Measurements from ENCODE around the gene PRKCE. TPM values are rescaled to one million over a fixed set of nuclear protein-coding genes. Genes with fewer than 3 reads are reported as not detected.

The PRKCE gene
- total RNA-seq, 6 experiments from 2014 or later, result 5.2 to 18.8 (median 11.0) TPM

GRCh38 chr2:46163098-46163430 lies 511.6 kb downstream of the PRKCE start:
- H3K9me3 ChIP-seq, result no peaks in the 10 kb centered on the region
- intact Hi-C loops (cut with DNase I), result no loop called here
- TF ChIP-seq, protein P1, sequence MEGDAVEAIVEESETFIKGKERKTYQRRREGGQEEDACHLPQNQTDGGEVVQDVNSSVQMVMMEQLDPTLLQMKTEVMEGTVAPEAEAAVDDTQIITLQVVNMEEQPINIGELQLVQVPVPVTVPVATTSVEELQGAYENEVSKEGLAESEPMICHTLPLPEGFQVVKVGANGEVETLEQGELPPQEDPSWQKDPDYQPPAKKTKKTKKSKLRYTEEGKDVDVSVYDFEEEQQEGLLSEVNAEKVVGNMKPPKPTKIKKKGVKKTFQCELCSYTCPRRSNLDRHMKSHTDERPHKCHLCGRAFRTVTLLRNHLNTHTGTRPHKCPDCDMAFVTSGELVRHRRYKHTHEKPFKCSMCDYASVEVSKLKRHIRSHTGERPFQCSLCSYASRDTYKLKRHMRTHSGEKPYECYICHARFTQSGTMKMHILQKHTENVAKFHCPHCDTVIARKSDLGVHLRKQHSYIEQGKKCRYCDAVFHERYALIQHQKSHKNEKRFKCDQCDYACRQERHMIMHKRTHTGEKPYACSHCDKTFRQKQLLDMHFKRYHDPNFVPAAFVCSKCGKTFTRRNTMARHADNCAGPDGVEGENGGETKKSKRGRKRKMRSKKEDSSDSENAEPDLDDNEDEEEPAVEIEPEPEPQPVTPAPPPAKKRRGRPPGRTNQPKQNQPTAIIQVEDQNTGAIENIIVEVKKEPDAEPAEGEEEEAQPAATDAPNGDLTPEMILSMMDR (IDR thresholded peaks at IDR 0.05), result no peak
- TF ChIP-seq POLR2A (IDR thresholded peaks at IDR 0.05), result no peak
- DNase-seq (no peak), ATAC-seq (peak in 1 of 4 donors; percentile 41)
- WGBS (ENCODE audit: insufficient coverage, low coverage, low lambda C conversion rate, missing lambda C conversion rate), result 65% methylated on average over 2 of the region's 3 CpGs
- no peak overlapping the region for H3K27ac ChIP-seq
- H3K4me3 ChIP-seq, result no peak overlapping the region
- no peaks in the 10 kb centered on the region for H3K4me1 ChIP-seq
- H3K36me3 ChIP-seq, result peaks cover 0 to 2% (median 0%) of the 10 kb centered on the region in 4 donors
- H3K27me3 ChIP-seq, result no peaks in the 10 kb centered on the region

DNA sequence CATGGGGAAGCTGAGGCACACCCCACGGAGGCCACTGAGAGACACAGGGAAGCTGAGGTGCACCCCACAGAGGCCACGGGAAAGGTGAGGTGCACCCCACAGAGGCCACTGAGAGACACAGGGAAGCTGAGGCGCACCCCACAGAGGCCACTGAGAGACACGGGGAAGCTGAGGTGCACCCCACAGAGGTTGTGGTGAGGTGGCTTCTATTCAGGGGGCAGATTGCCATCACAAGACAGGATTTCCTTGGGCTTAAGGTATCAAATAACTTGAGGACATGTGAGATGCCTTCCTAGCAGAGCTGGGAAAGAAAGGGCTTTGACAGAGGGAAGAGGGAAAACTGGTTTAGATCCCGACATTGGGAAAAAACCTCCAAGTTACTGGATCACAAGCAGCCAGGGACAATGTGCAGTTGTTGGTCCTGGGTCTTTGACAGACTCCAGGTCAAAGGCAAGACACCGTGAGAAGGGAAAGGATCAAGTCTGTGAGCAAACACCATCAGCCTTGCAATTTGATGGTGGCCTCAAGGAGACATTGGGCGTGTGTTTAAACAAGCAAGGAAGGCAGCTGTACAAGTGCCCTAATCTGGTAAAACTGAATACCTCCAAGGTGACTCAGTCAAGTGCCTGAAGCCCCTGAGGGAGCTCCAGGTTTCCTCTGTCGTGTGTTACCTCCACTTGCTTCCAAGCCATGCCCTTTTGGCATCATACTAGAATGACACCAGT lies 512.5 kb downstream of the PRKCE start:
- H3K27ac ChIP-seq, result no peak overlapping the region
- no peak for ATAC-seq
- no peak for TF ChIP-seq POLR2A (IDR thresholded peaks at IDR 0.05)
- TF ChIP-seq, protein P1 (IDR thresholded peaks at IDR 0.05), result no peak
- H3K36me3 ChIP-seq, result peaks cover 0 to 2% (median 0%) of the 10 kb centered on the region in 4 donors
- no peak for DNase-seq
- no peak overlapping the region for H3K4me3 ChIP-seq
- intact Hi-C loops (cut with DNase I), result no loop called here
- WGBS (ENCODE audit: insufficient coverage, low coverage, low lambda C conversion rate, missing lambda C conversion rate), result 74% methylated on average over 5 of the region's 8 CpGs
- H3K9me3 ChIP-seq, result no peaks in the 10 kb centered on the region
- no peaks in the 10 kb centered on the region for H3K27me3 ChIP-seq
- no peaks in the 10 kb centered on the region for H3K4me1 ChIP-seq

- intact Hi-C loops (cut with DNase I), result no loop called here
- H3K27me3 ChIP-seq, result no peaks in the 10 kb centered on the region
- H3K27ac ChIP-seq, result peak overlapping the region in 1 of 3 donors; percentile 8
Observed at GRCh38 chr2:46164529-46165301, 513.2 kb downstream of the PRKCE start.

DNA sequence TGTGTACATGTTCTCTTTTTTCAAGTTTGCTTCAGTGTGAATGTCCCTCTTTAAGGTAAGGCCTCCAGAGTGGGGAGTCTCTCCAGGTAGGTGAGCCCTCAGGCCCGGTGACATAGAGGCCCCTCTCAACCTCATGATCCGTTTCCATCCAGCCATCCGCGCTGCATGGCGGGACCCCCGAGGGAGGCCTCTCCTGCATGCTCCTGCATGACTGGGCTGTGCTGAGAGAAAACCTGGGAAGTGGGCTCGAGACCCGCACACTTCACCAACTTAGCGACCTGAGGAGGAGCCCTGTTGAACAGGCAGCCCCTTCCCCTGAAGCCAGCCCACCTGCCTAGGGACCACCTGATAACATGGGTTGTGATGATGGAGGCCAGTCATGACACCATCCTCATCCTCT lies 514.4 kb downstream of the PRKCE start:
- no CpG with 5 or more reads among the region's 9 CpGs for WGBS (ENCODE audit: insufficient coverage, low coverage, low lambda C conversion rate, missing lambda C conversion rate)
- no peak overlapping the region for H3K27ac ChIP-seq
- intact Hi-C loops (cut with DNase I), result no loop called here

More at GRCh38 chr2:46164529-46165301, 513.2 kb downstream of the PRKCE start:
- Histone ChIP-seq H3K4me3 (no peak overlapping the region), H3K4me1 (no peaks in the 10 kb centered on the region), H3K36me3 (no peaks in the 10 kb centered on the region), H3K9me3 (no peaks in the 10 kb centered on the region)
- TF ChIP-seq, protein P1 (IDR thresholded peaks at IDR 0.05), result no peak
- no peak for TF ChIP-seq POLR2A (IDR thresholded peaks at IDR 0.05)
- ATAC-seq (peak; percentile 64 to 87 (median 76)), DNase-seq (peak in 2 of 3 donors; percentile 43 to 56)
- WGBS (ENCODE audit: insufficient coverage, low coverage, low lambda C conversion rate, missing lambda C conversion rate), result 74% methylated on average over 4 of the region's 10 CpGs

More for the DNA sequence above, 514.4 kb downstream of the PRKCE start:
- TF ChIP-seq POLR2A (IDR thresholded peaks at IDR 0.05), result no peak
- TF ChIP-seq, protein P1 (IDR thresholded peaks at IDR 0.05), result no peak
- peak in 1 of 3 donors; percentile 44 for DNase-seq
- ATAC-seq, result no peak
- Histone ChIP-seq H3K9me3 (no peaks in the 10 kb centered on the region), H3K4me1 (no peaks in the 10 kb centered on the region), H3K27me3 (no peaks in the 10 kb centered on the region), H3K36me3 (no peaks in the 10 kb centered on the region), H3K4me3 (no peak overlapping the region)
